Measurements from ENCODE around the gene CTNNA1. TPM values are rescaled to one million over a fixed set of nuclear protein-coding genes. Genes with fewer than 3 reads are reported as not detected.

Gene CTNNA1
- total RNA-seq, 1 experiment from 2014 or later: 1.9 TPM

DNA sequence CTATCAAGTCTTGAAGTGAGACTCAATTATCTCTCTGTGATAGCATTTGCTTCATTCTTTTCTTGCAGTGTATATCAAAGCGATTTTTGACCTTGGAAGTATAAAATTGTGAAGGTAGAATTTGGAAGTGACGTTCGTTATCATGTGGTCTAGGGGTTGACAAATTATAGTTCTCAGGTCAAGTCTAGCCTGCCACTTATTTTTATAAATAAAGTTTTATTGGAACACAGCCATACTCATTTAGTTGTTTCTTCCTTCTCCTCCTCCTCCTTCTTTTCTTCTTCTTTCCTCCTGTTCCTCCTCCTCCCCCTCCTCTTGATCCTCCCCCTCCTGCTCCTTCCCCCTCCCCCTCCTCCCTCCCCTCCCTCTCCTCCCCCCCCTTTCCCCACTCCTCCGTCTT is 83.9 kb downstream of the CTNNA1 start:
- intact Hi-C loops (cut with micrococcal nuclease): no loop called here
- H3K9ac ChIP-seq (ENCODE audit: low read length): no peak overlapping the region
- H3K36me3 ChIP-seq (ENCODE audit: low read depth, low read length): no peaks in the 10 kb centered on the region
- no peaks in the 10 kb centered on the region for H3K27me3 ChIP-seq (ENCODE audit: low read length)
- H2AFZ ChIP-seq (ENCODE audit: low read length): no peak overlapping the region
- no peaks in the 10 kb centered on the region for H3K9me3 ChIP-seq (ENCODE audit: low read length)
- H3K4me1 ChIP-seq (ENCODE audit: insufficient read depth, low read length): no peaks in the 10 kb centered on the region
- CTCF ChIA-PET: no interaction called here
- H4K20me1 ChIP-seq (ENCODE audit: low read length): no peaks in the 10 kb centered on the region
- no peak for ATAC-seq
- POLR2A ChIA-PET (ENCODE audit: unreplicated experiment): no interaction called here
- no peak for DNase-seq
- H3K4me3 ChIP-seq (ENCODE audit: low read length): no peak overlapping the region
- no peak overlapping the region for H3K4me2 ChIP-seq (ENCODE audit: low read length)
- TF ChIP-seq EZH2phosphoT487 (IDR thresholded peaks at IDR 0.05; ENCODE audit: borderline replicate concordance, low read length) (no peak), CTCF (conservative IDR thresholded peaks at IDR 0.05; ENCODE audit: low read depth, low read length) (no peak), EZH2 (IDR thresholded peaks at IDR 0.05; ENCODE audit: low read length, unreplicated experiment) (no peak)
- no peaks in the 10 kb centered on the region for H3F3A ChIP-seq (ENCODE audit: low read length, unreplicated experiment)
- H3K27ac ChIP-seq (ENCODE audit: low read length): no peak overlapping the region
- H3K9me2 ChIP-seq (replicated peaks; ENCODE audit: low read length): no peaks in the 10 kb centered on the region
- H3K79me2 ChIP-seq (ENCODE audit: low read length): no peaks in the 10 kb centered on the region
- no TSS peak for BruUV-seq (replicated peaks)

GRCh38 chr5:138840103-138840502 is 86.9 kb downstream of the CTNNA1 start:
- Histone ChIP-seq H3K9me3 (ENCODE audit: low read length) (no peaks in the 10 kb centered on the region), H3K4me2 (ENCODE audit: low read length) (no peak overlapping the region), H3K36me3 (ENCODE audit: low read depth, low read length) (no peaks in the 10 kb centered on the region), H3K9ac (ENCODE audit: low read length) (no peak overlapping the region), H3K4me3 (ENCODE audit: low read length) (no peak overlapping the region), H4K20me1 (ENCODE audit: low read length) (no peaks in the 10 kb centered on the region), H3F3A (ENCODE audit: low read length, unreplicated experiment) (no peaks in the 10 kb centered on the region), H3K79me2 (ENCODE audit: low read length) (no peaks in the 10 kb centered on the region), H3K4me1 (ENCODE audit: insufficient read depth, low read length) (no peaks in the 10 kb centered on the region), H3K27me3 (ENCODE audit: low read length) (no peaks in the 10 kb centered on the region), H3K27ac (ENCODE audit: low read length) (no peak overlapping the region), H3K9me2 (replicated peaks; ENCODE audit: low read length) (no peaks in the 10 kb centered on the region), H2AFZ (ENCODE audit: low read length) (no peak overlapping the region)
- TF ChIP-seq EZH2 (IDR thresholded peaks at IDR 0.05; ENCODE audit: low read length, unreplicated experiment) (no peak), CTCF (conservative IDR thresholded peaks at IDR 0.05; ENCODE audit: low read depth, low read length) (no peak), EZH2phosphoT487 (IDR thresholded peaks at IDR 0.05; ENCODE audit: borderline replicate concordance, low read length) (no peak)
- CTCF ChIA-PET: no interaction called here
- DNase-seq (no peak), ATAC-seq (no peak)
- POLR2A ChIA-PET (ENCODE audit: unreplicated experiment): no interaction called here
- BruUV-seq (replicated peaks): no TSS peak
- intact Hi-C loops (cut with micrococcal nuclease): no loop called here

DNA sequence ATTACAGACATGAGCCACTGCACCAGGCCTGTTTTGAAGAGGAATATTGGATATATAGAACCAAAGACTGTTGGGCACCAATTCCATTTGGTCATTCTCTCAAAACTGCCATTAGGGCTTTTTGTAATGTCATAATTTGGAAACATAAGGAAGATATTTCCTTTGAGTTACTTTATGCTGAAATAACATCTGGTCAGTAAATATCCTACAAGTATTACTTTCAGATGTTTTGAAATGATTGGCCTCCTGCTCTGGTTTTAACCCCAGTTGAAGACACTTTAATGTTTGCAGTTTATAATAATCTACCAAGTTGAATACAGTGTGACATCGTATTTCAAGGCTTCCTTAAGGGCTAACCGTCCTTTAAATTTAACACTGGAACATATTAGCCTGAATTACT is 88.3 kb downstream of the CTNNA1 start:
- TF ChIP-seq CTCF (conservative IDR thresholded peaks at IDR 0.05; ENCODE audit: low read depth, low read length) (no peak), EZH2phosphoT487 (IDR thresholded peaks at IDR 0.05; ENCODE audit: borderline replicate concordance, low read length) (no peak), EZH2 (IDR thresholded peaks at IDR 0.05; ENCODE audit: low read length, unreplicated experiment) (no peak)
- H3K36me3 ChIP-seq (ENCODE audit: low read depth, low read length): no peaks in the 10 kb centered on the region
- BruUV-seq (replicated peaks): no TSS peak
- ATAC-seq: no peak
- H3K27me3 ChIP-seq (ENCODE audit: low read length): no peaks in the 10 kb centered on the region
- H3K79me2 ChIP-seq (ENCODE audit: low read length): no peaks in the 10 kb centered on the region
- H3K27ac ChIP-seq (ENCODE audit: low read length): no peak overlapping the region
- H3K4me1 ChIP-seq (ENCODE audit: insufficient read depth, low read length): no peaks in the 10 kb centered on the region
- no peak overlapping the region for H3K4me2 ChIP-seq (ENCODE audit: low read length)
- no peak overlapping the region for H2AFZ ChIP-seq (ENCODE audit: low read length)
- no peak overlapping the region for H3K9ac ChIP-seq (ENCODE audit: low read length)
- H4K20me1 ChIP-seq (ENCODE audit: low read length): no peaks in the 10 kb centered on the region
- ChIA-PET POLR2A (ENCODE audit: unreplicated experiment) (no interaction called here), CTCF (no interaction called here)
- intact Hi-C loops (cut with micrococcal nuclease): no loop called here
- no peak overlapping the region for H3K4me3 ChIP-seq (ENCODE audit: low read length)
- no peaks in the 10 kb centered on the region for H3K9me2 ChIP-seq (replicated peaks; ENCODE audit: low read length)
- no peaks in the 10 kb centered on the region for H3K9me3 ChIP-seq (ENCODE audit: low read length)
- no peak for DNase-seq
- no peaks in the 10 kb centered on the region for H3F3A ChIP-seq (ENCODE audit: low read length, unreplicated experiment)

Measured in PC-3 (cell line).